ENCODE data around the gene XYLT1.

XYLT1 gene

GRCh38 chr16:17076818-17077498 lies 393.8 kb downstream of the XYLT1 start:
- DNase-seq, result no peak

- DNase-seq, result no peak
Observed at GRCh38 chr16:17076092-17076754, 394.5 kb downstream of the XYLT1 start.

GRCh38 chr16:17072104-17072503 lies 398.7 kb downstream of the XYLT1 start:
- DNase-seq, result no peak

- DNase-seq, result peak; percentile 29 to 84 (median 67)
Observed at GRCh38 chr16:17070882-17071592, 399.7 kb downstream of the XYLT1 start.

DNA sequence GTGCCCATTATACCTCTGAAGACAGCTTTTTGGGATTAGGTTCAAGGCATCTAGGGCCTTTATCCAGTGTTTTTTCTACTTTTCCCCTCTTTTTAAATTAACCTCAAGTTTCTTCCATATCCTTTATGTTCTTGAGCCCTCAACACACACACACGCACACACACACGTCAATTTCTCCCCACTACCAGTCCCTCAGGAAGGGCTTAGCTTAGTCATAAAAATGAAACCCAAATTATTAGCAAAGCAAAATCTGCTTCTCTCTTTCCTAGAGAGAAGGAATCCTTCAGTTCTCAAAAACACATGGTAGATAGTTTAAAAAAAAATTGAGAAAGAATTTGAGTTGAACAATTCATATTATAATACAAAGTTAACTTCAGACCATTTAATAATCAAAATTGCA lies 401.1 kb downstream of the XYLT1 start:
- DNase-seq, result no peak

DNA sequence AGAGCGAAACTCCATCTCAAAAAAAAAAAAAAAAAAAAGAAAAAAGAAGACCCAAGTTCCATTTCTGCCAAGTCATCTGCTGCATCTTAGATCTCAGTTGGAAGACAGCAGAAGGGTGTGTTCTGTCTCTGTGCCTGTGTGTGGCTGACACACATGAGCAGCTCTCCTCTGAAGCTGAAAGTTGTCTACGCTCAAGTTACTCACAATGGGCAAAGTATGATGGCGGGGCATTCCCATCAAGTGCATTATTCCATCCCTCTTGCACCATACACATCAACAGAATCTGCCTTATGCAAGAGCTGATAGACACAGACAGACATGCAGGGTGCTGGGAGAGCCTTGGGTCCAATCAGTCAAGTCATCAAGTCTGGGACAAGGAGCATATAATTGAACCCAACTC lies 402.2 kb downstream of the XYLT1 start:
- DNase-seq, result no peak

GRCh38 chr16:17067882-17068281 lies 402.9 kb downstream of the XYLT1 start:
- DNase-seq, result no peak

DNA sequence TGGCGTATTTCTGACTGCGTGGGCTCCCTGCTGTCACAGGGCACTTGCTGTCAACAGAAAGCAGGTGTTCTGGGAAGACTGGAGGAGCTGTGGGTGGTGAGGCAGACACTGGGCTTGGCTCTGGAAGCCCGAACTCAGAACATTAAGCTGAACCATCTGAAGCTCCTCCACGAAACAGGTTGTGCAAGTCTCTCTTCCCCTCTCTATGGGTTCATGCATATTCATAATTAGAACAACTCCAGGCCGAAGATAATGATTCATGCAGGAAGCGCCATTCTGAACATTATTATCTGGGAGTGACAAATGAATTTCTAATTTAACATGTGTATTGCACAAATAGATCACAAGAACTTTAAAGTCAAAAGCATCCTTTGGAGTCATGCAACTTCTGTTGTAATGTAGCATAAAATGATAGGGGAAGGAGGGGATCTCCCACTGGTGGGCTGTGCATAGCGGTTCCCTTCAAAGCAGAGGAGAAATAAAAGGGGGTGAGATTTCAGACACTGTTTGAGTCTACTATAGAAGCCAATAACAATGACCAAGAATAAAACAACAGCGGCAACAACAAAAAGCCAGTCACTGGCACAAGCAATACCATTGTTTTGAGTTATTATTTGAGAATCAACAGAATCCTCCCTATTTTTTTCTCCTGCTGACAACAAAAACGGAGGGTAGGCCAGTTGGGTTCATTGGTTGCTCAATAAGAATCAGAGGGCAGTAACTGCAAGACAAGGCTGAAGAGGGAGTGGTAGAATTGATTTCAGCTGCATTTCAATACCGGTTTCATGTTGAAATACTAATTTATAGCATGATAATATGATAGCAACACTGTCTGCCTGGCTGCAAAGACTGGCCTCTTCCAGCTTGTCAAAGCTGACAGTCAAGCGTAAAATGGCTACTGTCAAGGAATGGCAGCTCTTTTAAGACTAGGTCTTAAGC lies 407.3 kb downstream of the XYLT1 start:
- no peak for DNase-seq

GRCh38 chr16:17062676-17063075 lies 408.1 kb downstream of the XYLT1 start:
- DNase-seq, result no peak

DNA sequence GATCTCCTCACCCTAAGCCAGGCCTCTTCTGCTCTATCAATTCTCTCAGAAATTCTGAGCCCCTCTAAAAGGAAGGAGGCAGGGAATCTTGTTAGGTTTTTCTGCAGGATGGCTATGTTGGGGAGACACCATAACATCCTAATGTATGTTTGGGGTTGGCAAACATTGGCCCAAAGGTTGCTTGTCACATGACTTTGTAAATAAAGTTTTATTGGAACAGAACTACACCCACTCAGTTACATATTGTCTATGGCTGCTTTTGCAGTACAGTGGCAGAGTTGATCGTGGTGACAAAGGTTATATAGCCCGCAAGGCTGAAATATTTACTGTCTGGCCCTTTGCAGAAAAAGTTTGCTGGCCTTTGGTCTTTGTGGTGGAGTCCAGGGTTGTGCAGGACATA lies 409.4 kb downstream of the XYLT1 start:
- no peak for DNase-seq

DNA sequence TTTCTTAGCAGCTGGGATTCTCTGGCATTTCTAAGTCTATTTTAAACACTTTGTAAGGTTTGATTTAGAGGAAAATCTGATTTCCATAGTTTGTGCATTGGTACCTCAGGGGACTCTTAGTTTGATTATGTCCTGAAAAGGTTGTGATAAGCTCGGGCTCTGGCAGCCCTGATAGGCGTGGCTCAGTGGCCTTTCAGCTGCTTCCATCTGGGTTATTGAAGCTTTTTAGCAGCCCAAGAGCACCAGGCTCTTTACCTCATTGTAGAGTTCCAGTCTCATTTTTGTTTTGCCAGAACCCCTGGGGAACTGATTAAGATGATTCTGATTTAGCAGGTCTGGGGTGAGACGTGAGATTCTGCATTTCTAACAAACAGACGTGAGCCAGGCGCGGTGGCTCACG lies 412.3 kb downstream of the XYLT1 start:
- DNase-seq, result no peak

- no peak for DNase-seq
Observed at GRCh38 chr16:17056666-17057065, 414.1 kb downstream of the XYLT1 start.

GRCh38 chr16:17053536-17054160 lies 417.1 kb downstream of the XYLT1 start:
- no peak for DNase-seq

Measured in T-helper 2 cell (primary cell).